Osteocyte (in vitro differentiated cells): ENCODE results near the gene PITPNM3. TPM values are rescaled to one million over a fixed set of nuclear protein-coding genes. Genes with fewer than 3 reads are reported as not detected.
"Not testable (repeated sequence)": the region's sequence is repeated elsewhere in the genome, so short reads cannot be mapped to it uniquely, and the experiment has no call there.

Source experiments
- DNase-seq: peaks from one replicate; pipeline ENCODE4 v3.0.0; 2021; ENCODE audit warnings: mixed read lengths; ENCODE audit not compliant: unreplicated experiment; ENCODE audit errors: extremely low spot score
- H3K27ac Mint-ChIP-seq: one replicate; pipeline ENCODE4 v1.8.0; 2021; ENCODE audit warnings: mild to moderate bottlenecking, mixed read lengths; ENCODE audit not compliant: unreplicated experiment
- H3K27me3 Mint-ChIP-seq: one replicate; pipeline ENCODE4 v1.8.0; 2021; ENCODE audit warnings: mixed read lengths; ENCODE audit not compliant: unreplicated experiment
- H3K36me3 Mint-ChIP-seq: one replicate; pipeline ENCODE4 v1.8.0; 2021; ENCODE audit warnings: mixed read lengths; ENCODE audit not compliant: unreplicated experiment
- H3K4me1 Mint-ChIP-seq: one replicate; pipeline ENCODE4 v1.8.0; 2021; ENCODE audit warnings: mixed read lengths; ENCODE audit not compliant: unreplicated experiment
- H3K4me3 Mint-ChIP-seq: one replicate; pipeline ENCODE4 v1.8.0; 2021; ENCODE audit warnings: mild to moderate bottlenecking, moderate library complexity, mixed read lengths; ENCODE audit not compliant: unreplicated experiment
- H3K9me3 Mint-ChIP-seq: one replicate; pipeline ENCODE4 v1.8.0; 2021; ENCODE audit warnings: mixed read lengths; ENCODE audit not compliant: unreplicated experiment
- total RNA-seq: library from RNA; stranded (reverse); gene quantifications from 2 replicates; pipeline ENCODE4 v1.2.1, GENCODE V29; 2021
- TF ChIP-seq, protein P1 (sequence below): fragments of 200-600 bp; sonication (generic); IDR thresholded peaks from 2 replicates; pipeline ENCODE4 v1.5.0; 2021; ENCODE audit warnings: antibody characterized with exemption, mild to moderate bottlenecking, moderate library complexity

Gene PITPNM3
- total RNA-seq, 1 donor from 2014 or later: 0.94 TPM

DNA sequence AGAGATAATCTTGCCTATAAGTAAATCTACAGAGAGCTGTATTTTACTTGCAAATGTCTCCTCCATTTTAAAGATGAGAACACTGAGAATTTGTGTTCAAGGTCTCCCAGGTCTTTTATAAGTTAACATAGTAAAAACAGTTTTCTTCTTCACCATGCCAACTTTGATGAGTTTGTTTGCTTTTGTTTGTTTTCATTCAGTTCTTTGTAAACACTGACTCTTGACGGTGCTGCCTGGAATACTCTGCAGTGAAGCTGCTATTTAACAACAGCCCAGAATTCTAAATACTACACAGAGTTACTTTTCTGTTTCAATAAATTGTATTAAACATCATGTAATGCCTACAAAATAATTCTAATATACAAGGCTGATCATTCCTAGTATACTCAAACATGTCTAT lies 41.4 kb upstream of the PITPNM3 start:
- Mint-ChIP-seq H3K4me3 (no peak overlapping the region), H3K27me3 (no peaks in the 10 kb centered on the region), H3K4me1 (peaks cover 4% of the 10 kb centered on the region), H3K27ac (no peak overlapping the region), H3K9me3 (no peaks in the 10 kb centered on the region), H3K36me3 (peaks cover 47% of the 10 kb centered on the region)
- TF ChIP-seq, protein P1, sequence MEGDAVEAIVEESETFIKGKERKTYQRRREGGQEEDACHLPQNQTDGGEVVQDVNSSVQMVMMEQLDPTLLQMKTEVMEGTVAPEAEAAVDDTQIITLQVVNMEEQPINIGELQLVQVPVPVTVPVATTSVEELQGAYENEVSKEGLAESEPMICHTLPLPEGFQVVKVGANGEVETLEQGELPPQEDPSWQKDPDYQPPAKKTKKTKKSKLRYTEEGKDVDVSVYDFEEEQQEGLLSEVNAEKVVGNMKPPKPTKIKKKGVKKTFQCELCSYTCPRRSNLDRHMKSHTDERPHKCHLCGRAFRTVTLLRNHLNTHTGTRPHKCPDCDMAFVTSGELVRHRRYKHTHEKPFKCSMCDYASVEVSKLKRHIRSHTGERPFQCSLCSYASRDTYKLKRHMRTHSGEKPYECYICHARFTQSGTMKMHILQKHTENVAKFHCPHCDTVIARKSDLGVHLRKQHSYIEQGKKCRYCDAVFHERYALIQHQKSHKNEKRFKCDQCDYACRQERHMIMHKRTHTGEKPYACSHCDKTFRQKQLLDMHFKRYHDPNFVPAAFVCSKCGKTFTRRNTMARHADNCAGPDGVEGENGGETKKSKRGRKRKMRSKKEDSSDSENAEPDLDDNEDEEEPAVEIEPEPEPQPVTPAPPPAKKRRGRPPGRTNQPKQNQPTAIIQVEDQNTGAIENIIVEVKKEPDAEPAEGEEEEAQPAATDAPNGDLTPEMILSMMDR: no peak
- DNase-seq: no peak

DNA sequence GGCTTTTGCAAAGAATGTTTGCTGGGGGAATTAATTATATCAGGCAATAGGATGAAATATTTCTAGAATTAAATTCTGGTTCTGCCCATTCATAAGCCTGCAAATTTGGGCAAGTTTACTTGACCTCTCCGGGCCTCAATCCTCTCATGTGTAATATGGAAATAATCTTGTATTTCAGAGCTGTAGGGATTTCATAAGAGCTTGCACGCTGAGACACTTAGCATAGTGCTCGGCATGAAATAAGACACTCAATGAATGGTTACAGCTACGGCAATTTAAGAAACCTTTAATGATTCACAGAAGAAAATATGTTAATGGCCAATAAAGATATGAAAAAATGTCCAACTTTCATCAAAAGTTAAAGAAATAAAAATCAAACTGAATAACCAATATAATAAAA lies 40.6 kb upstream of the PITPNM3 start:
- peaks cover 52% of the 10 kb centered on the region for H3K36me3 Mint-ChIP-seq
- no peak overlapping the region for H3K27ac Mint-ChIP-seq
- H3K27me3 Mint-ChIP-seq: no peaks in the 10 kb centered on the region
- H3K4me3 Mint-ChIP-seq: no peak overlapping the region
- TF ChIP-seq, protein P1: no peak
- DNase-seq: no peak
- peaks cover 4% of the 10 kb centered on the region for H3K4me1 Mint-ChIP-seq
- H3K9me3 Mint-ChIP-seq: no peaks in the 10 kb centered on the region

DNA sequence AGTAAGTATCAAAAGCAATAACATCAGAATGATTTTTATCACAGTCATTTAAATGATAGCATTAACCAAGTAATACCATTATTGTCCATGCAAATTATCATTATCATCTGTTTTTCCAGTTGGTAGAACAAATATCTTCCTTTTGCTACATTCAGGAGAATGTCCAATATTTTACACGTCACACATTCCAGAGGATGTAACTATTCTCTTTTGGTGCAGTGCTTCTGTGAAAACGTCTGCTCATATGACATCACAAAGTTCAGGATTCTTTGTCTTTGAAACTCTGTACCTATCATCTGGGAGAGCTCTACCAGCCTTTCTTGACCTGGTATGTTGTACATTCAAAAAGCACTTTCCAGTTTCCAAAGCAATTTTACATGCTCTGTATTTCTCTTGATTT lies 40.2 kb upstream of the PITPNM3 start:
- Mint-ChIP-seq H3K27ac (no peak overlapping the region), H3K4me1 (peaks cover 4% of the 10 kb centered on the region), H3K36me3 (peaks cover 53% of the 10 kb centered on the region), H3K9me3 (no peaks in the 10 kb centered on the region), H3K4me3 (no peak overlapping the region), H3K27me3 (no peaks in the 10 kb centered on the region)
- TF ChIP-seq, protein P1: no peak
- DNase-seq: no peak

DNA sequence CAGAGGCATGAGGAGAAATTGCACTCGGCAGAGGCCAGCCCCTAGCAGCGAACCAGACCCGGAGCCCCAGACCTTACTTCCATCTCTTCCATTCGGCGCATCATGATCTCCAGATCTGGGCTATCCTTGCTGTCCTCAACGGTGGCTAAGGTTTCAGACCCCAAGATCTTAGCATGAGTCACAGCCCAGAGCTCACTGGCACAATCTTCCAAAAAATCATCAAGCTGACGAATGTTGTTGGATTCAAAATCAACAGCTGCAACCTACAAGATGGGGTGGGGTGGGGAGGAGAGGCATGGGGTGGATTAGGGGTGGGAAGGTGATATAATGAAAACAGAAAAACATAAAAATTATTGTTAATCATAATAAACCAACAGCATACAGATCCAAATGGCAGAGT lies 39.7 kb upstream of the PITPNM3 start:
- no peak for DNase-seq
- TF ChIP-seq, protein P1: no peak
- H3K27me3 Mint-ChIP-seq: no peaks in the 10 kb centered on the region
- H3K4me1 Mint-ChIP-seq: peaks cover 4% of the 10 kb centered on the region
- peaks cover 58% of the 10 kb centered on the region for H3K36me3 Mint-ChIP-seq
- no peak overlapping the region for H3K27ac Mint-ChIP-seq
- no peak overlapping the region for H3K4me3 Mint-ChIP-seq
- no peaks in the 10 kb centered on the region for H3K9me3 Mint-ChIP-seq

DNA sequence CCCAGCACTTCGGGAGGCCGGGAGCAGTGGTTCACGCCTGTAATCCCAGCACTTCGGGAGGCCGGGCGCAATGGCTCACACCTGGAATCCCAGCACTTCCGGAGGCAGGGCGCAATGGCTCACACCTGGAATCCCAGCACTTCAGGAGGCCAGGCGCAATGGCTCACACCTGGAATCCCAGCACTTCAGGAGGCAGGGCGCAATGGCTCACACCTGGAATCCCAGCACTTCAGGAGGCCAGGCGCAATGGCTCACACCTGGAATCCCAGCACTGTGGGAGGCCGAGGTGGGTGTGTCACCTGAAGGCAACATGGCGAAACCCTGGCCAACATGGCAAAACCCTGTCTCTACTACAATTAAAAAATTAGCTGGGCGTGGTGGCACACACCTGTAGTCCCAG lies 37.0 kb upstream of the PITPNM3 start:
- DNase-seq, H3K27ac Mint-ChIP-seq, H3K9me3 Mint-ChIP-seq, H3K27me3 Mint-ChIP-seq, H3K4me1 Mint-ChIP-seq, H3K4me3 Mint-ChIP-seq: not testable (repeated sequence)
- H3K36me3 Mint-ChIP-seq: peaks cover 76% of the 10 kb centered on the region

DNA sequence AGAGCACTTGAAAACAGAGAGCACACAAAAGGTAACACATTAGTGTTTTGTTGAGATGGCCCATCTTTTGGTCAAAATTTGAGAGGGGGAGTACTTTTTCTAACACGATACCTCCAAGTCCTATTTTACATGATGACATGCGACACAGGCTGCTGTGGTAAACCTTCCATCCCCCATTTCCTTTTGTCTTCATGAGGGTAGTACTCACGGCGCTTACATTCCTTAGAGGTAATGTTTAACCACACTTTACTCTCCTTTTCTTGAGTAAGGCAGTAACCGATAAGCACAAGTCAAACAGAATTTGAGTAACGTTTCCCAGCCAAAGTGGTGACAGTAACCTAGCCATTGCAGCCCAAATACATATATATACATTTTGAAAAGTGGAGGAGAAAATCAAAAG lies 35.8 kb upstream of the PITPNM3 start:
- H3K4me1 Mint-ChIP-seq: no peaks in the 10 kb centered on the region
- no peak for DNase-seq
- TF ChIP-seq, protein P1: no peak
- no peaks in the 10 kb centered on the region for H3K9me3 Mint-ChIP-seq
- no peak overlapping the region for H3K27ac Mint-ChIP-seq
- H3K36me3 Mint-ChIP-seq: peaks cover 82% of the 10 kb centered on the region
- no peak overlapping the region for H3K4me3 Mint-ChIP-seq
- no peaks in the 10 kb centered on the region for H3K27me3 Mint-ChIP-seq
